ENCODE results near the gene UBALD1.

The UBALD1 gene

GRCh38 chr16:4624827-4625559 is 10.3 kb upstream of the UBALD1 start:
- TF ChIP-seq, protein P1, sequence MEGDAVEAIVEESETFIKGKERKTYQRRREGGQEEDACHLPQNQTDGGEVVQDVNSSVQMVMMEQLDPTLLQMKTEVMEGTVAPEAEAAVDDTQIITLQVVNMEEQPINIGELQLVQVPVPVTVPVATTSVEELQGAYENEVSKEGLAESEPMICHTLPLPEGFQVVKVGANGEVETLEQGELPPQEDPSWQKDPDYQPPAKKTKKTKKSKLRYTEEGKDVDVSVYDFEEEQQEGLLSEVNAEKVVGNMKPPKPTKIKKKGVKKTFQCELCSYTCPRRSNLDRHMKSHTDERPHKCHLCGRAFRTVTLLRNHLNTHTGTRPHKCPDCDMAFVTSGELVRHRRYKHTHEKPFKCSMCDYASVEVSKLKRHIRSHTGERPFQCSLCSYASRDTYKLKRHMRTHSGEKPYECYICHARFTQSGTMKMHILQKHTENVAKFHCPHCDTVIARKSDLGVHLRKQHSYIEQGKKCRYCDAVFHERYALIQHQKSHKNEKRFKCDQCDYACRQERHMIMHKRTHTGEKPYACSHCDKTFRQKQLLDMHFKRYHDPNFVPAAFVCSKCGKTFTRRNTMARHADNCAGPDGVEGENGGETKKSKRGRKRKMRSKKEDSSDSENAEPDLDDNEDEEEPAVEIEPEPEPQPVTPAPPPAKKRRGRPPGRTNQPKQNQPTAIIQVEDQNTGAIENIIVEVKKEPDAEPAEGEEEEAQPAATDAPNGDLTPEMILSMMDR (IDR thresholded peaks at IDR 0.05; ENCODE audit: borderline replicate concordance, insufficient read depth, low read depth, low read length): no peak
- H3K4me3 ChIP-seq (ENCODE audit: low read depth, low read length): peak overlapping the region; percentile 91

GRCh38 chr16:4624015-4624826 is 9.5 kb upstream of the UBALD1 start, which contains the start of gene MGRN1:
Gene MGRN1, plus strand, starts transcription at chr16:4624826. Its CDS starts 135 bp downstream, at chr16:4624961.
- TF ChIP-seq, protein P1 (IDR thresholded peaks at IDR 0.05; ENCODE audit: borderline replicate concordance, insufficient read depth, low read depth, low read length): peak; percentile 96
- peak within 1 kb of the TSS; percentile 91 for H3K4me3 ChIP-seq (ENCODE audit: low read depth, low read length)

- no peak overlapping the region for H3K4me3 ChIP-seq (ENCODE audit: low read depth, low read length)
Measured at GRCh38 chr16:4623593-4623992, 8.9 kb upstream of the UBALD1 start.

GRCh38 chr16:4618645-4619418 is 4.1 kb upstream of the UBALD1 start:
- TF ChIP-seq, protein P1 (IDR thresholded peaks at IDR 0.05; ENCODE audit: borderline replicate concordance, insufficient read depth, low read depth, low read length): no peak
- no peak overlapping the region for H3K4me3 ChIP-seq (ENCODE audit: low read depth, low read length)

More at GRCh38 chr16:4623593-4623992, 8.9 kb upstream of the UBALD1 start:
- TF ChIP-seq, protein P1 (IDR thresholded peaks at IDR 0.05; ENCODE audit: borderline replicate concordance, insufficient read depth, low read depth, low read length): no peak

- TF ChIP-seq, protein P1 (IDR thresholded peaks at IDR 0.05; ENCODE audit: borderline replicate concordance, insufficient read depth, low read depth, low read length): no peak
- no peak overlapping the region for H3K4me3 ChIP-seq (ENCODE audit: low read depth, low read length)
Measured at GRCh38 chr16:4617880-4618279, 3.2 kb upstream of the UBALD1 start.

DNA sequence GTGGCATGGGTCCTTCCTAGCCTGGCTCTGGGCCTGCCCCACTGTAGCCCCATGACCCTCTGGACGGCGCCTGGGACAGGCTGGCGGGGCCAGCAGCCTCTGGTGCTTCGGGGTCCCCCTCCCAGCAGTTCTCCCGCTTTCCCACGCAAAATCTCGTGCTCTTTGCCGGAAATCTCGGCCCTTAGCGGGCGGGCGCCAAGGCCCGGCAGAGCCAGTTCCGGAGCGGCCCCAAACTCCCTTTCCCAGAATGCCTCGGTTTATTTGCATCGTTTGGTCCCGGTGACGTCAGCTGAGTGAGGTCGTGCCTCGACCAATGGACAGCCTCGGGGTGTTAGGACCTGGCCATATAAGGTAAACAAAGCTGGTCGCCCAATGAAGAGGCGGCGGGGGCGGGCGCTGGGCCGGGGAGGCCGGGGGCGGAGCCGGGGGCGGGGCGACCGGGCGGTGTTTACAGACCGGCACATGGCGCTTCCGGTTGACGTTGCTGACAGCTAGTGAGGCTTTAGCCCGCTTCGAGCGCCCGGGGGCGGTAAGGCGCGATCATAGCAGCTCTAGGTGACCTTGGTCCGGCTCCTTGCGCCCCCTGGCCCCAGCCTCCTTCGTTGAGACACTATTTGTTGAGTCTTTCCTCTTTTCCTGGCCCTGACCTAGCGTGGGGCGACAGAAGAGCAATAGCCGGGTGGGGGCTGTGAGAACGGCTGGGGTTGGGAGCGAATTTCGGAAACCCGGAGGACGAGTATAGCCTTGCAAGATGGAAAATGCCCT is 1.5 kb upstream of the UBALD1 start:
- peak overlapping the region; percentile 65 for H3K4me3 ChIP-seq (ENCODE audit: low read depth, low read length)
- TF ChIP-seq, protein P1 (IDR thresholded peaks at IDR 0.05; ENCODE audit: borderline replicate concordance, insufficient read depth, low read depth, low read length): peak; percentile 51

Data from GM12875 (cell line).